ENCODE results near the gene FMN1.
"Not testable (repeated sequence)": the region's sequence is repeated elsewhere in the genome, so short reads cannot be mapped to it uniquely, and the experiment has no call there.

FMN1 gene

DNA sequence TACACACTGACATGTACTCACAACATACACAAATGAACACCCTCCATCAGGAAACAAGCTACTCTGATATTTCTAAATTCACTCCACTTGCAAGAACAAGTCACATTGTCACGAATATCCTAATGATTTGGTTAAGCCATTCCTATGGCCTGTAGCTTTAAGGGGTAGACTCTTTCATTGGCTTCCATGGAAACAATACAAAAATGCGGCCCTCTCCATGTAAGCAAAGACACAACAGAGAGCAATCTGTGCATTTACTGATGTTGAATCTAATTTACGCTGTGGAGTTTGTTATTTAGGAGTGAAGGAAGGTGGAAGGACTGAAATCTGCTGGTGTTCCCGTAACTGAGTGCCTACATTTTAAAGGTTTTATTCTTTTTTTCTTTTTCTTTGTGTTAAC, 114.5 kb downstream of the FMN1 start:
- TF ChIP-seq POLR2AphosphoS5 (IDR thresholded peaks at IDR 0.05; ENCODE audit: low read depth, low read length) (no peak), TAF1 (IDR thresholded peaks at IDR 0.05; ENCODE audit: borderline replicate concordance, low read depth, low read length) (no peak), POLR2A (IDR thresholded peaks at IDR 0.05; ENCODE audit: low read depth, low read length) (no peak)
- DNase-seq (ENCODE audit: insufficient read length) (no peak), FAIRE-seq (no peak)

DNA sequence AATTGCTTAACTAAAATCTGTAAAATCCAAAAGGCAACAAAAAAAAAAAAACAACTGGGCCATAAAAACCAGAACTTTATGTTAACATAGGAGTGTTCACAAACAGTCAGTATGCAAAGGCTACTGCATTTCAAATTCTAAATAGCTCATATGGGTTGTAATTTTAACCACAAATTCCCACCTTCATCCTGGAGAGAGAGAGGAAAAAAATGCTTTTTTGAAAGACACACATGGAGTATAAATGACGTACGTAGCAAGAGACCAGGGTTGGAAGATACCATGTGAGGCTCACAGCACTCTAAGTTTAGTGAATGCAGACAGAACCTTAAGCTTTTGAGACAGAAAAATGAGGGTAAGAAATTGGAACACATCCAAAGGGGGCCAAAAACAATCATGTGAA, 115.9 kb downstream of the FMN1 start:
- TF ChIP-seq TAF1 (IDR thresholded peaks at IDR 0.05; ENCODE audit: borderline replicate concordance, low read depth, low read length) (no peak), POLR2A (IDR thresholded peaks at IDR 0.05; ENCODE audit: low read depth, low read length) (no peak), POLR2AphosphoS5 (IDR thresholded peaks at IDR 0.05; ENCODE audit: low read depth, low read length) (no peak)
- no peak for FAIRE-seq
- no peak for DNase-seq (ENCODE audit: insufficient read length)

GRCh38 chr15:33076937-33077336, 117.6 kb downstream of the FMN1 start:
- no peak for TF ChIP-seq POLR2AphosphoS5 (IDR thresholded peaks at IDR 0.05; ENCODE audit: low read depth, low read length)
- no peak for TF ChIP-seq TAF1 (IDR thresholded peaks at IDR 0.05; ENCODE audit: borderline replicate concordance, low read depth, low read length)
- no peak for TF ChIP-seq POLR2A (IDR thresholded peaks at IDR 0.05; ENCODE audit: low read depth, low read length)
- FAIRE-seq (no peak), DNase-seq (ENCODE audit: insufficient read length) (no peak)

DNA sequence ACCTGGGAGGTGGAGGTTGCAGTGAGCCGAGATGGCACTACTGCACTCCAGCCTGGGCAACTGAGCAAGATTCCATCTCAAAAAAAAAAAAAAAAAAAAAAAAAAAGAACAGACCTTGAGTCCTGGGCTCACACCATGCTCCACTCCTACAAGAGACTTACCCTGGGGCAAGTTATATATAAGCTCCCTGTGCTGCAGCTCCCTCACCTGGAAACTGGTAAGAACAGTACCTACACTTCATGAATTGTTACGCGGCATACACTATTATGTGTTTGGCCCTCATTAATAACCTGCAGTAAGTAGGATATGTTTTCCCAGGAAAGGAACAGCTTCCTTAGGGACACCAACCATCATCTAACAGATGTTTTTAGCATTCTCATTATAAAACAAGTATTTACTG, 119.6 kb downstream of the FMN1 start:
- DNase-seq (ENCODE audit: insufficient read length) = no peak
- TF ChIP-seq POLR2A (IDR thresholded peaks at IDR 0.05; ENCODE audit: low read depth, low read length) (no peak), TAF1 (IDR thresholded peaks at IDR 0.05; ENCODE audit: borderline replicate concordance, low read depth, low read length) (no peak), POLR2AphosphoS5 (IDR thresholded peaks at IDR 0.05; ENCODE audit: low read depth, low read length) (no peak)
- no peak for FAIRE-seq

GRCh38 chr15:33074212-33074611, 120.3 kb downstream of the FMN1 start:
- no peak for DNase-seq (ENCODE audit: insufficient read length)
- no peak for TF ChIP-seq POLR2A (IDR thresholded peaks at IDR 0.05; ENCODE audit: low read depth, low read length)
- TF ChIP-seq TAF1 (IDR thresholded peaks at IDR 0.05; ENCODE audit: borderline replicate concordance, low read depth, low read length) = no peak
- no peak for TF ChIP-seq POLR2AphosphoS5 (IDR thresholded peaks at IDR 0.05; ENCODE audit: low read depth, low read length)
- FAIRE-seq = no peak

DNA sequence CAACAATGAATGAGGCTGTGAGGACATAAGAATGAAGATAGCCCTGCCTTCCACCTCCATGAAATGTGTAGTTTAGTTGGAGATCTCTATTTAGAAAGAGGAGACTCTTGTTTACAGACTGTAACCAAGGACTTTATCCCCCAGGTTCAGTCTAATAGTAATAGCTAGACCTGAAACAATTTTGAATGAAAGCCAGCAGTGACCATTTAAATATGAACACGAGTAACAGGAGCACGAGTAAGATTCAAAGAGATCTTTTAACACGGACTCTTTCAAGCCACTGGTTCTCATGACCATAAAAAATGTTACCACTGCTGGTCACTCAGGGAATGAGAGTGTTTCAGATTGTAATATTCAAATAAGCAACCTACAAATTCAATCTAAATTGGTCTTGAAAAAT, 123.1 kb downstream of the FMN1 start:
- TF ChIP-seq POLR2A (IDR thresholded peaks at IDR 0.05; ENCODE audit: low read depth, low read length) = no peak
- TF ChIP-seq TAF1 (IDR thresholded peaks at IDR 0.05; ENCODE audit: borderline replicate concordance, low read depth, low read length) = no peak
- TF ChIP-seq POLR2AphosphoS5 (IDR thresholded peaks at IDR 0.05; ENCODE audit: low read depth, low read length) = no peak
- no peak for DNase-seq (ENCODE audit: insufficient read length)
- FAIRE-seq = no peak

DNA sequence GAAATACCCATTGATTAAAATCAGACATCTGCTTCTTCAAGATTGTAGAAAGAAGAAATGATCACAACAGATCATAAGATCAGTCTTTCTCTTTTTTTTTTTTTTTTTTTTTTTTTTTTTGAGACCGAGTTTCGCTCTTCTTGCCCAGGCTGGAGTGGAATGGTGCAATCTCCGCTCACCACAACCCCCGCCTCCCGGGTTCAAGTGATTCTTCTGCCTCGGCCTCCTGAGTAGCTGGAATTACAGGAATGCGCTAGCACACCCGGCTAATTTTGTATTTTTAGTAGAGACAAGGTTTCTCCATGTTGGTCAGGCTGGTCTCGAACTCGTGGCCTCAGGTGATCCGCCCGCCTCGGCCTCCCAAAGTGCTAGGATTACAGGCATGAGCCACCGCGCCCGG, 124.6 kb downstream of the FMN1 start:
- FAIRE-seq; DNase-seq (ENCODE audit: insufficient read length): not testable (repeated sequence)

GRCh38 chr15:33069161-33069560, 125.4 kb downstream of the FMN1 start:
- FAIRE-seq = no peak
- no peak for DNase-seq (ENCODE audit: insufficient read length)
- TF ChIP-seq TAF1 (IDR thresholded peaks at IDR 0.05; ENCODE audit: borderline replicate concordance, low read depth, low read length) = no peak
- TF ChIP-seq POLR2AphosphoS5 (IDR thresholded peaks at IDR 0.05; ENCODE audit: low read depth, low read length) = no peak
- TF ChIP-seq POLR2A (IDR thresholded peaks at IDR 0.05; ENCODE audit: low read depth, low read length) = no peak

GRCh38 chr15:33068511-33068990, 126.0 kb downstream of the FMN1 start:
- no peak for DNase-seq (ENCODE audit: insufficient read length)
- no peak for FAIRE-seq

DNA sequence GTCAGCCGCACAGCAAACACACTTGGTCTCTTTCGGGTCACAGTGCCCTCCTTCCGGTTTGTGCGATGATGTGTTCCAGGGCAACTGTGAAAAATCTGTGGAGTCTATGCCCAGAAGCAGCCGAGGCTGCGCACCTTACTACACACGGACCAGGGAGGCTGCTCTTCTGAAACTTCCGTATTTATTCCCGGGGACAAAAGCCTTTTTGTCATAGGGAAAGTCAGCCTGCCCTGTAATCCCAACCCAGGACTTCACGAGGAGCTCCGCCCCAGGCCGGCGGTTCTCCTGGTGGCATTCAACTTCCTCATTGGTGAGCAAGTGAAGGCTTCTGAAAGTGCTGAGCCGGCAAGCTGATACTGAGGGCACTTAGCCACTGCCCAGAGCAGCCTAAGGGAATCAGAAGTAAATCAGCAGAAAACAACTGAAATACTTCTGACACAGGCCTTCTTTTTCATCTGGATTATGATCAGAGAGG, 126.5 kb downstream of the FMN1 start:
- FAIRE-seq (no peak), DNase-seq (ENCODE audit: insufficient read length) (no peak)
- TF ChIP-seq TAF1 (IDR thresholded peaks at IDR 0.05; ENCODE audit: borderline replicate concordance, low read depth, low read length) (no peak), POLR2AphosphoS5 (IDR thresholded peaks at IDR 0.05; ENCODE audit: low read depth, low read length) (no peak), POLR2A (IDR thresholded peaks at IDR 0.05; ENCODE audit: low read depth, low read length) (no peak)

More at GRCh38 chr15:33068511-33068990, 126.0 kb downstream of the FMN1 start:
- TF ChIP-seq TAF1 (IDR thresholded peaks at IDR 0.05; ENCODE audit: borderline replicate concordance, low read depth, low read length) (no peak), POLR2AphosphoS5 (IDR thresholded peaks at IDR 0.05; ENCODE audit: low read depth, low read length) (no peak), POLR2A (IDR thresholded peaks at IDR 0.05; ENCODE audit: low read depth, low read length) (no peak)

DNA sequence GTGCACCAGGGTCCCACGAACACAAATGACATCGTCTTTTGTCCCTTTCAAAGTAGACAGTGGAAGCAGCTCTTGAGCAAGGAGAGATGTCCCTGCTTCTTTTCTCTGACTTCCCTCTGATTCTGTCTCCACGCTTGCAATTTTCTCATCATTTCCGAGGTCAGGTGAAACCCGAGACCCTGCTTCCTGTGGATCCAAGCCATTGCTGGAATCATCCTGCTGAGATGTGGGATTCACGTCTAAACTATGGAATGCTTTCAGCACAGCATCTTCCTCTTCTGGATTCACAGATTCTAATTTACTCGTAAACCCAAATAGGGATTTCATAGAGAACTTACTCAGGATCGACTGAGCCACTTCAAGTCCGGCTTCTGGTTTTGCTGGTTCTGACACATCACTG, 127.1 kb downstream of the FMN1 start:
- DNase-seq (ENCODE audit: insufficient read length) (no peak), FAIRE-seq (no peak)
- no peak for TF ChIP-seq POLR2A (IDR thresholded peaks at IDR 0.05; ENCODE audit: low read depth, low read length)

DNA sequence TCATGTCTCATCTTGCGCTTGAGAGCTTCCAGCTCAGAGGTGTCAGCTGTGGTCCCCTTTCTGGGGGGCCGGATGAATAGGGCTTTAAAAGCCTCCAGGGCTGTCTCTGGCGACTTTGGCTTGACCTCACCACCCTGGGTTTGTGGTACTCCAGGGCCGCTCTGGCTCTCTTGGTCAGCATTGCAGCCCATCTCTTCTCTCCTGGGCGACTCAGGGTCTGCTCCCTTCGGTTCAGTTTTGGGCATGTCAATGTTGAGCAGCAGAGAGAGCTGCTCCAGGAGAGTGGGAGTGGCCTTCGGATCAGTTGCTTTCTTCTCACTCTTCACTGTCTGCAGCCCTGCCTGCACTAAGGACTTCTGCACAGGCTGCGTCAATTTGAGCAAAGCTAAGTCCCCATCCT, 127.9 kb downstream of the FMN1 start:
- FAIRE-seq (no peak), DNase-seq (ENCODE audit: insufficient read length) (no peak)
- TF ChIP-seq POLR2A (IDR thresholded peaks at IDR 0.05; ENCODE audit: low read depth, low read length) = no peak
- no peak for TF ChIP-seq POLR2AphosphoS5 (IDR thresholded peaks at IDR 0.05; ENCODE audit: low read depth, low read length)
- no peak for TF ChIP-seq TAF1 (IDR thresholded peaks at IDR 0.05; ENCODE audit: borderline replicate concordance, low read depth, low read length)

- DNase-seq (ENCODE audit: insufficient read length) = no peak
- TF ChIP-seq POLR2AphosphoS5 (IDR thresholded peaks at IDR 0.05; ENCODE audit: low read depth, low read length) (no peak), TAF1 (IDR thresholded peaks at IDR 0.05; ENCODE audit: borderline replicate concordance, low read depth, low read length) (no peak), POLR2A (IDR thresholded peaks at IDR 0.05; ENCODE audit: low read depth, low read length) (no peak)
- FAIRE-seq = no peak
Observed at GRCh38 chr15:33064878-33065277, 129.6 kb downstream of the FMN1 start.

Measured in GM12892 (cell line).